Peyer's patch (tissue), 4 donors: ENCODE results near the gene RAB40B. TPM values are rescaled to one million over a fixed set of nuclear protein-coding genes. Genes with fewer than 3 reads are reported as not detected.
A peak's percentile ranks its signal among the peaks of the same experiment; 100 is the strongest.

ENCODE experiments used
- DNase-seq, 3 donors: peaks; one replicate each; pipeline ENCODE4 v3.0.0-alpha.2; 2017 to 2019
- H3K27ac ChIP-seq, 4 donors: fragments of 200-600 bp; sonication (generic); one replicate each; pipeline ENCODE4 v1.5.1; 2016 to 2019
- H3K27me3 ChIP-seq, 2 donors: fragments of 200-600 bp; sonication (generic); one replicate each; pipeline ENCODE4 v1.5.1; 2019
- H3K36me3 ChIP-seq, 3 donors: fragments of 200-600 bp; sonication (generic); one replicate each; pipeline ENCODE4 v1.5.1; 2016 to 2019
- H3K4me1 ChIP-seq, 4 donors: fragments of 200-600 bp; sonication (generic); one replicate each; pipeline ENCODE4 v1.5.1; 2016 to 2019
- H3K4me3 ChIP-seq, 4 donors: fragments of 200-600 bp; sonication (generic); 1 replicate in 3 of 4; 2 replicates in 1 of 4; pipeline ENCODE4 v1.5.1; 2016 to 2019; ENCODE audit warnings: mild to moderate bottlenecking in 1 of 4
- H3K9me3 ChIP-seq, 4 donors: fragments of 200-600 bp; sonication (generic); one replicate each; pipeline ENCODE4 v1.5.1; 2016 to 2019; ENCODE audit warnings: mild to moderate bottlenecking in 1 of 4
- POLR2A ChIP-seq, 2 donors: fragments of 450-650 bp; IDR thresholded peaks; one replicate each; pipeline ENCODE4 v1.5.1; 2017; ENCODE audit warnings: antibody characterized with exemption in 2 of 2, mild to moderate bottlenecking in 2 of 2, moderate library complexity in 2 of 2
- total RNA-seq, 4 donors: library from RNA; depleted of rRNA; stranded (reverse); fragments of >200 nt; gene quantifications; one replicate each; pipeline ENCODE4 v1.1.0, GENCODE V29; 2016
- TF ChIP-seq, protein P1 (sequence below), 6 experiments: fragments of 450-650 bp in 4 of 6; fragments of 200-600 bp in 2 of 6; sonication (generic) in 1 of 6; IDR thresholded peaks; one replicate each; pipeline ENCODE4 v1.5.1; 2017 to 2019; ENCODE audit warnings: antibody characterized with exemption in 6 of 6, mild to moderate bottlenecking in 3 of 6, moderate library complexity in 1 of 6

The RAB40B gene
- total RNA-seq, 4 donors from 2014 or later = 13.3 to 63.5 (median 29.1) TPM

DNA sequence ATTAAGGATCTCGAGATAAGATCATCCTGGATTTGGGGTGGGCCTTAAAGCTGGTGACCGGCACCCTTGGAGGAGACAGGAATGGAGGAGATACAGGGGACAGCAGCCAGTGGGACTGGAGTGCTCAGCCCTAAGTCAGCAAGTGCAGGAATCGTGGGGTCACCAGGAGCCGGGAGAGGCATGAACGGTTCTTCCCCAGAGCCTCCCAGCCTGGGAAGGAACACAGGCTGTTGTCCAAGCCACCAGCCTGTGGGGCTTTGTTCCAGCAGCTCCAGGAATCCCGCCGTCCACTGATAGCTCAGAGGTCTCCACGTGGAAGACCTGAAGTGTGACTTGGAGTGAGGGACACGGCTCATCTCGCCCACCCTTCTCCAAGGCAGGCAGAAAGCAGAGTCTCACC, 47.8 kb downstream of the RAB40B start:
- Histone ChIP-seq H3K36me3 (no peaks in the 10 kb centered on the region), H3K27ac (no peak overlapping the region), H3K9me3 (no peaks in the 10 kb centered on the region), H3K4me1 (peaks cover 0 to 38% (median 10%) of the 10 kb centered on the region in 4 donors), H3K27me3 (no peaks in the 10 kb centered on the region), H3K4me3 (no peak overlapping the region)
- no peak for DNase-seq
- TF ChIP-seq, protein P1, sequence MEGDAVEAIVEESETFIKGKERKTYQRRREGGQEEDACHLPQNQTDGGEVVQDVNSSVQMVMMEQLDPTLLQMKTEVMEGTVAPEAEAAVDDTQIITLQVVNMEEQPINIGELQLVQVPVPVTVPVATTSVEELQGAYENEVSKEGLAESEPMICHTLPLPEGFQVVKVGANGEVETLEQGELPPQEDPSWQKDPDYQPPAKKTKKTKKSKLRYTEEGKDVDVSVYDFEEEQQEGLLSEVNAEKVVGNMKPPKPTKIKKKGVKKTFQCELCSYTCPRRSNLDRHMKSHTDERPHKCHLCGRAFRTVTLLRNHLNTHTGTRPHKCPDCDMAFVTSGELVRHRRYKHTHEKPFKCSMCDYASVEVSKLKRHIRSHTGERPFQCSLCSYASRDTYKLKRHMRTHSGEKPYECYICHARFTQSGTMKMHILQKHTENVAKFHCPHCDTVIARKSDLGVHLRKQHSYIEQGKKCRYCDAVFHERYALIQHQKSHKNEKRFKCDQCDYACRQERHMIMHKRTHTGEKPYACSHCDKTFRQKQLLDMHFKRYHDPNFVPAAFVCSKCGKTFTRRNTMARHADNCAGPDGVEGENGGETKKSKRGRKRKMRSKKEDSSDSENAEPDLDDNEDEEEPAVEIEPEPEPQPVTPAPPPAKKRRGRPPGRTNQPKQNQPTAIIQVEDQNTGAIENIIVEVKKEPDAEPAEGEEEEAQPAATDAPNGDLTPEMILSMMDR (IDR thresholded peaks at IDR 0.05) = no peak
- TF ChIP-seq POLR2A (IDR thresholded peaks at IDR 0.05) = no peak

GRCh38 chr17:82649501-82650261, 48.8 kb downstream of the RAB40B start:
- H3K4me1 ChIP-seq = peaks cover 0 to 37% (median 10%) of the 10 kb centered on the region in 4 donors
- no peaks in the 10 kb centered on the region for H3K9me3 ChIP-seq
- TF ChIP-seq, protein P1 (IDR thresholded peaks at IDR 0.05) = no peak
- TF ChIP-seq POLR2A (IDR thresholded peaks at IDR 0.05) = no peak
- H3K27ac ChIP-seq = no peak overlapping the region
- no peak overlapping the region for H3K4me3 ChIP-seq
- DNase-seq = no peak
- no peaks in the 10 kb centered on the region for H3K27me3 ChIP-seq
- no peaks in the 10 kb centered on the region for H3K36me3 ChIP-seq

DNA sequence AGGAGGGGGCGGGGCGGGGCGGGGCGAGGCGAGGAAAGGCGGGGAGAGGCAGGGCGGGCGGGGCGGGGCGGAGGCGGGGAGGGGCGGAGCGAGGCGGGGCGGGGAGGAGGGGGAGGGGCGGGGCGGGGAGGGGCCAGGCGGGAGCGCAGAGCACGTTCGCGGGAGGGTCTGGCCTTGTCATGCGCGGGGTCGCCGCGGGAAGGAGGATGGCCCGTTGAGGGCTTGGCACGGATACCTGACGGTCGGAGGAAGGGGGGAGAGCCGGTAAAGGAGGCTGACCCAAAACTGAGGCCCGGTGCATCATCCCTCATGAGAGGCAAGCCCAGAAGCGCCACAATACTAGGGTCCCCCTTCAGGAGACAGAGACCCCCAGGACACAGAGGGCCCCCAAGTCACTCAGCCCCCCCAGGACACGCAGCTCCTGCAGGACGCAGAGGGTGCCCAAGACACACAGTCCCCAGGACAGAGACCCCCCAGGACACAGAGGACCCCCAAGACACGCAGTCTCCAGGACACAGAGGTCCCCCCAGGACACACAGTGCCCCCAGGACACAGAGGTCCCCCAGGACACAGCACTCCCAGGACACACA, 49.7 kb downstream of the RAB40B start:
- Histone ChIP-seq H3K4me1 (peaks cover 0 to 30% (median 10%) of the 10 kb centered on the region in 4 donors), H3K27me3 (no peaks in the 10 kb centered on the region), H3K27ac (peak overlapping the region; percentile 43 to 100 (median 76)), H3K9me3 (no peaks in the 10 kb centered on the region), H3K4me3 (peak overlapping the region; percentile 30 to 50 (median 43)), H3K36me3 (peaks cover 0 to 8% (median 0%) of the 10 kb centered on the region in 3 donors)
- DNase-seq = peak in 1 of 3 donors; percentile 73
- TF ChIP-seq, protein P1 (IDR thresholded peaks at IDR 0.05) = no peak
- no peak for TF ChIP-seq POLR2A (IDR thresholded peaks at IDR 0.05)

GRCh38 chr17:82648165-82648668, 50.3 kb downstream of the RAB40B start, which contains the start of gene WDR45B:
Gene WDR45B, minus strand, starts transcription at chr17:82648444. Its CDS starts 104 bp downstream, at chr17:82648340.
- peak; percentile 85 to 98 (median 97) for DNase-seq
- Histone ChIP-seq H3K27ac (peak within 1 kb of the TSS; percentile 92 to 100 (median 100)), H3K36me3 (peaks cover 0 to 14% (median 0%) of the 10 kb centered on the region in 3 donors), H3K27me3 (no peaks in the 10 kb centered on the region), H3K9me3 (no peaks in the 10 kb centered on the region), H3K4me1 (peaks cover 0 to 25% (median 10%) of the 10 kb centered on the region in 4 donors), H3K4me3 (peak within 1 kb of the TSS; percentile 74 to 100 (median 95))
- TF ChIP-seq, protein P1 (IDR thresholded peaks at IDR 0.05) = no peak
- peak; percentile 96 to 97 for TF ChIP-seq POLR2A (IDR thresholded peaks at IDR 0.05)

DNA sequence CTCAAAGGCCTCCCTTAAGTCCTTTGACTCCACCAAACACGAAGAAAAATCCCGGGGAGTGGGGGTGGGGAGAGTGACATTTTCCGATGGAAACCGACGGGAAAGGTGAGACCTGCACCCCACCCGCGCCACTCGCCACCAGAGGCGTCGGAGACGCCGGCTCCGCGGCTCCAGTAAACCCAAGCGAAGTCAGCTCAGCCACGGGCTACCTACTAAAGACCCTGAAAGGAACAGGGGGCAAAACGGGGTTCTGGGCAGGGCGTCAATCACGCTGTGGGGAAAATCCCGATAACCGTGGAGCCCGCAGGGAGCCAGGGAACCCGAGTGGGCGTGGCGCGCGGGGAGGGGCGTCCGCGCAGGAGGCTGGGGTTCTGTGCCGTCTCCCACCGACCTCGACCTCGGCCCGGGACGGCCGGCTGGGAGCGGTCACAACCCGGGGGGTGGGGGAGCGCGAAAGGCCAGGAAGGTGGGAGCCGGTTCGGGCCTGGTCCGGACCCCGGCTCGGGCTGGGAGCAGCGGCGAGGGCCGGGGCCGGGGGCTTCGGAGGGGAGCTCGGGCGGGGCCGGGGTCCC, 50.8 kb downstream of the RAB40B start:
- no peaks in the 10 kb centered on the region for H3K27me3 ChIP-seq
- peaks cover 0 to 20% (median 0%) of the 10 kb centered on the region in 3 donors for H3K36me3 ChIP-seq
- DNase-seq = peak in 2 of 3 donors; percentile 63 to 71
- H3K4me1 ChIP-seq = peaks cover 0 to 25% (median 10%) of the 10 kb centered on the region in 4 donors
- no peak for TF ChIP-seq POLR2A (IDR thresholded peaks at IDR 0.05)
- TF ChIP-seq, protein P1 (IDR thresholded peaks at IDR 0.05) = peak in 2 of 6 experiments; percentile 12 to 28
- no peaks in the 10 kb centered on the region for H3K9me3 ChIP-seq
- peak overlapping the region; percentile 92 to 100 (median 100) for H3K27ac ChIP-seq
- H3K4me3 ChIP-seq = peak overlapping the region; percentile 74 to 100 (median 95)
